NCI-H524 (cell line): ENCODE measurements around the gene BHLHE23.

ENCODE experiments used
- DNase-seq, 2 experiments: peaks; one replicate each; lab custom pipeline; 2025; lab: John Stamatoyannopoulos, UW

The BHLHE23 gene

GRCh38 chr20:62971950-62972844, 34.6 kb downstream of the BHLHE23 start:
- DNase-seq, result peak; percentile 70 to 84

- DNase-seq, result no peak
These were observed 35.4 kb downstream of the BHLHE23 start for GRCh38 chr20:62971211-62971949.

- DNase-seq, result no peak
These were observed 36.2 kb downstream of the BHLHE23 start for GRCh38 chr20:62970307-62971210.

- no peak for DNase-seq
These were observed 36.8 kb downstream of the BHLHE23 start for GRCh38 chr20:62969939-62970306.

DNA sequence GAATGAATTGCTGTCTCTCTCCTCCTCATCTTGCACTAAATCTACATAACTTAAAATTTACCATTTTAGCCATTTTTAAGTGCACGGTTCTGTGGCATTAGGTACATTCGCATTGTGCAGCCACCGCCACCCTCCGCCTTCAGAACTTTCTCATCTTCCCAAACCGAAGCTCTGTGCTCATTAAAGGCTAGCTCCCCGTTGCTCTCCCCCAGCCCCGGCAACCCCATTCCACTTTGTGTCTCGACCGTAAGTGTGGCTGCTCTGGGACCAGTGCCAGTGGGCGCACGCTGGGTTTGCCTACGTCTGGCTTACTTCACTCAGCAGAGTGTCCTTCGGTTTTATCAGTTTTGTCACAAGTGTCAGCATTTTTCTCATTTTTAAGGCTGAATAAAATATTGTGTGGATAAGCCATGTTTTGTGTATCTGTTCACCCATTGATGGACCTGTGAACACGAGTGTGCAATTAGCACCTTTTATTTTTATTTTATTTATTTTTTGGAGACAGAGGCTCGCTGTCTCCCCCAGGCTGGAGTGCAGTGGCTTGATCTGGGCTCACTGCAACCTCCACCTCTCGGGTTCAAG, 37.5 kb downstream of the BHLHE23 start:
- no peak for DNase-seq

- no peak for DNase-seq
These were observed 38.2 kb downstream of the BHLHE23 start for GRCh38 chr20:62968378-62969178.

GRCh38 chr20:62967628-62968351, 39.0 kb downstream of the BHLHE23 start:
- no peak for DNase-seq

- no peak for DNase-seq
These were observed 39.6 kb downstream of the BHLHE23 start for GRCh38 chr20:62967149-62967501.

DNA sequence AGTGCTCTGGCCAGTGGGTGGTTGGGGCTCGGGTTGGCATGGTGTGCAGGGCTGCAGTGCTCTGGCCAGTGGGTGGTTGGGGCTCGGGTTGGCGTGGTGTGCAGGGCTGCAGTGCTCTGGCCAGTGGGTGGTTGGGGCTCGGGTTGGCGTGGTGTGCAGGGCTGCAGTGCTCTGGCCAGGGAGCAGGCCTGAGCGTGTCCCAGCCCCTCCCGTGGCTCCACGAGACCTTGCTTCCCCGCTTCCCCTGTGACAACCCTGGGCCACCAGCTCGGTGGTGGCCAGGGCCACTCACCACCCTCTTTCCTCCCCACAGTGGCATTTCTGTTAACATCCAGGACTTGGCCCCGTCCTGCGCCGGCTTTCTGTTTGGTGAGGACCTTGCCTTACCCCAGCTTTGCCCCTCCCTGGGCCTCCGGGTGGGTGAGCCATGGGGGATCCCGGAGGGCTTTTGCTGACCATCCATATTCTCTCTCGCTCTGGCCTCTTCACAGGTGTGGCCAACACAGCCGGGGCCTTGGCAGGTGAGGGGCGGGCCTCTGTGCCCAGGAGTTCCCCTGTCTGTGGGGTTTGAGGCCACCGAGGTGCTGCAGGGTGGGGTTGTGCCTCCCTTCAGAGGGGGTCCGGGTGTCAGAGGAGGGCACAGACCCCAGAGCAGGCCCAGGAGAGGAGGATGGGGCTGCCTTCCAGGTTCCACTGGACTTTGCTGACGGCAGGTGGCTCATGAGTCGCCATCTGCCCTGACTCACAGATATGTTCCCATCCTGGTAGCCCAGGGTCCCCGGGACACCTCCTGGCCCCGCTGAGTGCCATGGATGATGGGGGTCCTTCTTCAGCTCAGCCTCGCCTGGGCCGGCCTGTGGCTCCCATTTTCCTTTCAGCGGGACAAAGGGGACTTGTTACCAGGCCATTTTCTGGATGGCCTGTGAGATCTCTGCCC, 40.3 kb downstream of the BHLHE23 start:
- DNase-seq, result no peak

- DNase-seq, result no peak
These were observed 41.4 kb downstream of the BHLHE23 start for GRCh38 chr20:62965363-62965771.

GRCh38 chr20:62964700-62965099, 42.1 kb downstream of the BHLHE23 start:
- no peak for DNase-seq

- no peak for DNase-seq
These were observed 43.0 kb downstream of the BHLHE23 start for GRCh38 chr20:62963614-62964397.

- no peak for DNase-seq
These were observed 43.7 kb downstream of the BHLHE23 start for GRCh38 chr20:62962891-62963613.

- DNase-seq, result no peak
These were observed 44.4 kb downstream of the BHLHE23 start for GRCh38 chr20:62962221-62962879.

GRCh38 chr20:62961799-62962198, 45.0 kb downstream of the BHLHE23 start:
- DNase-seq, result no peak

DNA sequence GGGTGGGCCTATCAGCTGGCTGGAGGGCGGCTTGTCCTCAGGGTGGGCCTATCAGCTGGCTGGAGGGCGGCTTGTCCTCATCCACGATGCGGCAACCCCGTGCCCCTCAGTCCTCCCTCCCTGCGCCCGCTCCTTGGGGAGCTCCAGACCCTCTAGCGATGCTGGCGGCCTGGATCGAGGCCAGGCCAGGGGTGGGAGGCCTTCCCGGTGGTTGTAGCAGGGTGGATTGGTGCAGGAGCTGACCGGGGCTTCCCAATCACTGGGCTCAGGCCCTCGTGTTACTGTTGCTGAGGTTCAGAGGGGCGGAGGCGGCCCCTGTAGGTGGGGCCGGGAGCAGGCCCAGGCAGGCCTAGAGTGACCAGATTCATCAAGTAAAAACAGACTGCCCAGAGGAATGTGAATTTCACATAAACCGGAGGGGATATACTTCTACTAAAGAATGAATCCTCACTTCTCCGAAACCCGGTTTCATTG, 45.4 kb downstream of the BHLHE23 start:
- DNase-seq, result peak; percentile 75 to 76
